Thyroid gland (tissue), 4 donors: ENCODE data around the gene FOXF1.

ENCODE experiments used
- POLR2A ChIP-seq, 2 donors: fragments of 450-650 bp; IDR thresholded peaks; one replicate each; pipeline ENCODE4 v1.6.1; 2017; ENCODE audit warnings: antibody characterized with exemption in 2 of 2, mild to moderate bottlenecking in 2 of 2, moderate library complexity in 1 of 2
- TF ChIP-seq, protein P1 (sequence below), 6 experiments: fragments of 200-600 bp in 3 of 6; fragments of 450-650 bp in 3 of 6; sonication (generic) in 3 of 6; IDR thresholded peaks; one replicate each; pipeline ENCODE4 v1.5.1; 2016 to 2019; ENCODE audit warnings: antibody characterized with exemption in 6 of 6, mild to moderate bottlenecking in 2 of 6, inconsistent platforms in 1 of 6, moderate library complexity in 1 of 6

GRCh38 chr16:86509759-86510464 is 415 bp upstream of the FOXF1 start:
- TF ChIP-seq, protein P1, sequence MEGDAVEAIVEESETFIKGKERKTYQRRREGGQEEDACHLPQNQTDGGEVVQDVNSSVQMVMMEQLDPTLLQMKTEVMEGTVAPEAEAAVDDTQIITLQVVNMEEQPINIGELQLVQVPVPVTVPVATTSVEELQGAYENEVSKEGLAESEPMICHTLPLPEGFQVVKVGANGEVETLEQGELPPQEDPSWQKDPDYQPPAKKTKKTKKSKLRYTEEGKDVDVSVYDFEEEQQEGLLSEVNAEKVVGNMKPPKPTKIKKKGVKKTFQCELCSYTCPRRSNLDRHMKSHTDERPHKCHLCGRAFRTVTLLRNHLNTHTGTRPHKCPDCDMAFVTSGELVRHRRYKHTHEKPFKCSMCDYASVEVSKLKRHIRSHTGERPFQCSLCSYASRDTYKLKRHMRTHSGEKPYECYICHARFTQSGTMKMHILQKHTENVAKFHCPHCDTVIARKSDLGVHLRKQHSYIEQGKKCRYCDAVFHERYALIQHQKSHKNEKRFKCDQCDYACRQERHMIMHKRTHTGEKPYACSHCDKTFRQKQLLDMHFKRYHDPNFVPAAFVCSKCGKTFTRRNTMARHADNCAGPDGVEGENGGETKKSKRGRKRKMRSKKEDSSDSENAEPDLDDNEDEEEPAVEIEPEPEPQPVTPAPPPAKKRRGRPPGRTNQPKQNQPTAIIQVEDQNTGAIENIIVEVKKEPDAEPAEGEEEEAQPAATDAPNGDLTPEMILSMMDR (IDR thresholded peaks at IDR 0.05): no peak
- no peak for TF ChIP-seq POLR2A (IDR thresholded peaks at IDR 0.05)
